Right cardiac atrium (tissue), 5 donors: ENCODE measurements around the gene SLC37A4. TPM values are rescaled to one million over a fixed set of nuclear protein-coding genes. Genes with fewer than 3 reads are reported as not detected.
"Not testable (repeated sequence)": the region's sequence is repeated elsewhere in the genome, so short reads cannot be mapped to it uniquely, and the experiment has no call there.

Experiments used
- ATAC-seq, 2 donors: fragments of 200-7000 bp; cut with Tn5 transposase; one replicate each; pipeline versions ENCODE4 v1.8.0 to v1.9.1; 2020; ENCODE audit warnings: moderate library complexity in 2 of 2, mild to moderate bottlenecking in 1 of 2
- DNase-seq, 3 donors: peaks; one replicate each; pipeline ENCODE4 v3.0.0-alpha.2; 2020
- H3K27ac ChIP-seq: one replicate; pipeline ENCODE4 v1.5.1; 2013; ENCODE audit warnings: mild to moderate bottlenecking, low read length, control low read depth, moderate library complexity
- H3K27me3 ChIP-seq: one replicate; pipeline ENCODE4 v1.6.1; 2013; ENCODE audit not compliant: control insufficient read depth, insufficient read depth
- H3K4me1 ChIP-seq: one replicate; pipeline ENCODE4 v1.6.1; 2013; ENCODE audit warnings: low read length; ENCODE audit not compliant: control insufficient read depth, insufficient read depth
- H3K4me3 ChIP-seq: one replicate; pipeline ENCODE4 v1.5.1; 2013; ENCODE audit warnings: low read length, control low read depth
- H3K9me3 ChIP-seq: one replicate; pipeline ENCODE4 v1.6.1; 2013; ENCODE audit warnings: low read length; ENCODE audit not compliant: control insufficient read depth
- WGBS: extraction: QIAGEN DNeasy Blood & Tissue Kit; methylation state at CpG from one replicate; pipeline ENCODE4 v1.1.7; 2013; 5-methylcytosine and 5-hydroxymethylcytosine counted together
- intact Hi-C, 4 donors: fragments of 100-400 bp; cut with DNase I; formaldehyde crosslinking; loops; one replicate each; pipeline versions ENCODE4 v1.11.0 to v1.14.0; 2022 to 2023
- long read RNA-seq, 4 donors: library from polyadenylated mRNA; unstranded; transcript quantifications; one replicate each; pipeline ENCODE4 v2.0.0, GENCODE V29; 2020 to 2021
- polyA plus RNA-seq: library from polyadenylated mRNA; stranded (reverse); fragments of 200-250 nt; gene quantifications from one replicate; pipeline ENCODE4 v1.2.3, GENCODE V29; 2013
- total RNA-seq, 4 donors: library from RNA; stranded (reverse); fragmentation: NEBNext Ultra II Directional; extraction: Animal tissue kit (Norgen Biotek cat#: 25700); gene quantifications; one replicate each; pipeline ENCODE4 v1.2.1, GENCODE V29; 2021
- donor health status: healthy with polysubstance abuse.
- donor health status: DM: no; HTN: yes; CAD: no.
- donor health status: DM: no; HTN: no; CAD: no.
- donor health status: DM: no; HTN: yes; CAD: no; lungs with severe emphysema.
- donor health status: DM: yes; HTN: yes; CAD: no.

Gene SLC37A4
- 1 to 10 TPM; 7.5 to 8.6 (median 7.7) TPM for total RNA-seq
- polyA plus RNA-seq = 7.1 TPM
- long read RNA-seq, donor 1, partial matches to known transcripts = 3 of 25 reads
- long read RNA-seq, donor 1, other reads (novel, unspliced or antisense) = 18 of 25 reads
- long read RNA-seq, donor 2, partial matches to known transcripts = 4 of 13 reads
- long read RNA-seq, donor 2, other reads (novel, unspliced or antisense) = 8 of 13 reads
- long read RNA-seq, donor 3, transcript SLC37A4-210 (9 exons, 2,040 nt) = major isoform, 13 of 67 reads
- long read RNA-seq, donor 3, partial matches to known transcripts = 10 of 67 reads
- long read RNA-seq, donor 3, other reads (novel, unspliced or antisense) = 44 of 67 reads
- long read RNA-seq, donor 4, partial matches to known transcripts = 9 of 19 reads
- long read RNA-seq, donor 4, other reads (novel, unspliced or antisense) = 10 of 19 reads

- intact Hi-C loops = no loop called here
- ATAC-seq = peak; percentile 98
- H3K27me3 ChIP-seq = no peaks in the 10 kb centered on the region
These were observed at the start of gene SLC37A4 for GRCh38 chr11:119030329-119031047. Gene SLC37A4 (minus strand): TSS chr11:119030877.

GRCh38 chr11:119078675-119079420 is 48.2 kb upstream of the SLC37A4 start:
- ATAC-seq (no peak), DNase-seq (peak in 1 of 3 donors; percentile 20)
- Histone ChIP-seq H3K9me3 (no peaks in the 10 kb centered on the region), H3K27me3 (no peaks in the 10 kb centered on the region), H3K27ac (no peak overlapping the region), H3K4me3 (no peak overlapping the region), H3K4me1 (no peaks in the 10 kb centered on the region)
- intact Hi-C loops = no loop called here
- WGBS = 89% methylated on average over 19 of the region's 19 CpGs

More at GRCh38 chr11:119030329-119031047, at the start of gene SLC37A4:
- under 1% methylated on average over 67 of the region's 67 CpGs for WGBS
- no peaks in the 10 kb centered on the region for H3K4me1 ChIP-seq
- DNase-seq = peak; percentile 98 to 99 (median 99)
- H3K9me3 ChIP-seq = no peaks in the 10 kb centered on the region
- H3K4me3 ChIP-seq = peak within 1 kb of the TSS; percentile 70
- peak within 1 kb of the TSS; percentile 55 for H3K27ac ChIP-seq

- H3K4me1 ChIP-seq = no peaks in the 10 kb centered on the region
- H3K27ac ChIP-seq = no peak overlapping the region
- no peaks in the 10 kb centered on the region for H3K27me3 ChIP-seq
- H3K9me3 ChIP-seq = no peaks in the 10 kb centered on the region
- no peak overlapping the region for H3K4me3 ChIP-seq
- intact Hi-C loops = no loop called here
- DNase-seq = peak in 1 of 3 donors; percentile 11
- 92% methylated on average over 11 of the region's 11 CpGs for WGBS
- ATAC-seq = no peak
These were observed 47.2 kb upstream of the SLC37A4 start for GRCh38 chr11:119077839-119078238.

GRCh38 chr11:119067371-119068222 is 36.9 kb upstream of the SLC37A4 start, which contains the start of gene VPS11:
Gene VPS11 (plus strand): TSS chr11:119067818. CDS start chr11:119067824, 6 bp downstream.
- intact Hi-C loops = no loop called here

GRCh38 chr11:119065369-119065768 is 34.7 kb upstream of the SLC37A4 start:
- intact Hi-C loops = no loop called here
- Histone ChIP-seq H3K4me1 (peaks cover 3% of the 10 kb centered on the region), H3K27ac (no peak overlapping the region), H3K9me3 (no peaks in the 10 kb centered on the region), H3K4me3 (no peak overlapping the region), H3K27me3 (no peaks in the 10 kb centered on the region)
- peak in 1 of 3 donors; percentile 30 for DNase-seq
- ATAC-seq = no peak
- WGBS = 64% methylated on average over 4 of the region's 4 CpGs

More at GRCh38 chr11:119067371-119068222, 36.9 kb upstream of the SLC37A4 start, which contains the start of gene VPS11:
- Histone ChIP-seq H3K4me1 (peaks cover 3% of the 10 kb centered on the region), H3K27ac (peak within 1 kb of the TSS; percentile 84), H3K27me3 (no peaks in the 10 kb centered on the region), H3K4me3 (peak within 1 kb of the TSS; percentile 96), H3K9me3 (no peaks in the 10 kb centered on the region)
- WGBS = under 1% methylated on average over 49 of the region's 49 CpGs
- peak; percentile 98 for ATAC-seq
- DNase-seq = peak; percentile 98 to 99 (median 99)

GRCh38 chr11:119062779-119063178 is 32.1 kb upstream of the SLC37A4 start:
- Histone ChIP-seq H3K4me1 (peaks cover 5% of the 10 kb centered on the region), H3K27ac (peak overlapping the region; percentile 28), H3K9me3 (no peaks in the 10 kb centered on the region), H3K27me3 (no peaks in the 10 kb centered on the region), H3K4me3 (no peak overlapping the region)
- DNase-seq (peak in 2 of 3 donors; percentile 58 to 75), ATAC-seq (no peak)
- whole genome bisulfite sequencing = 61% methylated on average over 5 of the region's 5 CpGs
- intact Hi-C loops = no loop called here

- Histone ChIP-seq H3K4me3 (no peak overlapping the region), H3K27me3 (no peaks in the 10 kb centered on the region), H3K27ac (no peak overlapping the region), H3K4me1 (peaks cover 2% of the 10 kb centered on the region), H3K9me3 (no peaks in the 10 kb centered on the region)
- DNase-seq = peak in 1 of 3 donors; percentile 4
- intact Hi-C loops = no loop called here
- WGBS = 91% methylated on average over 3 of the region's 3 CpGs
- no peak for ATAC-seq
These were observed 30.6 kb upstream of the SLC37A4 start for GRCh38 chr11:119061256-119061655.

- H3K9me3 ChIP-seq, ATAC-seq, H3K4me1 ChIP-seq, H3K27me3 ChIP-seq, H3K27ac ChIP-seq, intact Hi-C loops, H3K4me3 ChIP-seq: not testable (repeated sequence)
- WGBS = 91% methylated on average over 28 of the region's 35 CpGs
- DNase-seq = peak in 2 of 3 donors; percentile 16 to 62
These were observed 28.5 kb upstream of the SLC37A4 start for GRCh38 chr11:119059128-119059527.

- Histone ChIP-seq H3K9me3 (no peaks in the 10 kb centered on the region), H3K27me3 (no peaks in the 10 kb centered on the region), H3K4me3 (peak within 1 kb of the TSS; percentile 71), H3K27ac (peak within 1 kb of the TSS; percentile 80), H3K4me1 (peaks cover 5% of the 10 kb centered on the region)
- peak; percentile 98 for ATAC-seq
- intact Hi-C loops = no loop called here
- WGBS = under 1% methylated on average over 79 of the region's 79 CpGs
- DNase-seq = peak; percentile 99 to 100 (median 99)
These were observed 26.5 kb upstream of the SLC37A4 start, which contains the start of gene HYOU1 for GRCh38 chr11:119057000-119057769. Gene HYOU1 (minus strand): TSS chr11:119057205. CDS start chr11:119056160, 1,045 bp downstream.
